ENCODE measurements around the gene GLUD1. TPM values are rescaled to one million over a fixed set of nuclear protein-coding genes. Genes with fewer than 3 reads are reported as not detected.
"Not testable (repeated sequence)": the region's sequence is repeated elsewhere in the genome, so short reads cannot be mapped to it uniquely, and the experiment has no call there.

Gene GLUD1
- total and polyA plus RNA-seq, 4 donors: 71.7 to 118 (median 93.8) TPM

- H3K4me1 ChIP-seq (ENCODE audit: control insufficient read depth in 1 of 2, insufficient read depth in 2 of 2, low read length in 2 of 2); H3K36me3 ChIP-seq (ENCODE audit: control insufficient read depth in 1 of 2, insufficient read depth in 2 of 2, low read length in 1 of 2); H3K9me3 ChIP-seq (ENCODE audit: control insufficient read depth, low read length); H3K27ac ChIP-seq (ENCODE audit: low read depth in 1 of 2, low read length in 2 of 2); H3K4me3 ChIP-seq (ENCODE audit: low read length in 2 of 2); ATAC-seq (ENCODE audit: low FRiP score); H3K27me3 ChIP-seq (ENCODE audit: control insufficient read depth in 1 of 2, insufficient read depth in 2 of 2, low read length in 1 of 2); DNase-seq; intact Hi-C loops (cut with DNase I): not testable (repeated sequence)
- WGBS, 2 donors: 100% methylated on average over 1 of the region's 2 CpGs
Measured at GRCh38 chr10:87127048-87127447, 32.4 kb upstream of the GLUD1 start.

DNA sequence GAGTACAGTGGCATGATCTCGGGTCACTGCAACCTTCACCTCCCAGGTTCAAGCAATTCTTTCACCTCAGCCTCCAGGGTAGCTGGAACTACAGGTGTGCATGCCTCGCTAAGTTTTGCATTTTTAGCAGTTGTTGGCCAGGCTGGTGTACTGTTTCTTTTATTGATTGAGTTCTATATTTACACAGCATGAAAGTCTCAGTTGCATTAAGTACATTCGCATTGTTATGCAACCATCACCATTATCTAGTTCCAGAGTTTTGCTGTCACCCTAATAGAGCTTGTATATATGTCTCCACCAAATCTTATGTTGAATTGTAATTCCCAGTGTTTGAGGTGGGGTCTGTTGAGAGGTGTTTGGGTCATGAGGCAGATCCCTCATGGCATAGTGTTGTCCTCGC lies 28.7 kb upstream of the GLUD1 start:
- H3K9me3 ChIP-seq (ENCODE audit: control insufficient read depth, low read length); DNase-seq; H3K4me1 ChIP-seq (ENCODE audit: control insufficient read depth in 1 of 2, insufficient read depth in 2 of 2, low read length in 2 of 2); H3K27me3 ChIP-seq (ENCODE audit: control insufficient read depth in 1 of 2, insufficient read depth in 2 of 2, low read length in 1 of 2); H3K27ac ChIP-seq (ENCODE audit: low read depth in 1 of 2, low read length in 2 of 2); H3K4me3 ChIP-seq (ENCODE audit: low read length in 2 of 2); intact Hi-C loops (cut with DNase I); H3K36me3 ChIP-seq (ENCODE audit: control insufficient read depth in 1 of 2, insufficient read depth in 2 of 2, low read length in 1 of 2); ATAC-seq (ENCODE audit: low FRiP score): not testable (repeated sequence)
- 92 to 95% methylated on average over 3 of the region's 4 CpGs for WGBS, 2 donors

- intact Hi-C loops (cut with DNase I); DNase-seq; H3K4me3 ChIP-seq (ENCODE audit: low read length in 2 of 2); H3K27me3 ChIP-seq (ENCODE audit: control insufficient read depth in 1 of 2, insufficient read depth in 2 of 2, low read length in 1 of 2); H3K9me3 ChIP-seq (ENCODE audit: control insufficient read depth, low read length); H3K4me1 ChIP-seq (ENCODE audit: control insufficient read depth in 1 of 2, insufficient read depth in 2 of 2, low read length in 2 of 2); H3K27ac ChIP-seq (ENCODE audit: low read depth in 1 of 2, low read length in 2 of 2); ATAC-seq (ENCODE audit: low FRiP score); H3K36me3 ChIP-seq (ENCODE audit: control insufficient read depth in 1 of 2, insufficient read depth in 2 of 2, low read length in 1 of 2): not testable (repeated sequence)
- WGBS, 2 donors: 92% methylated on average over 1 of the region's 1 CpG; no CpG with 5 or more reads in 1 of the 2 donors
Measured at GRCh38 chr10:87119029-87119428, 24.4 kb upstream of the GLUD1 start.

DNA sequence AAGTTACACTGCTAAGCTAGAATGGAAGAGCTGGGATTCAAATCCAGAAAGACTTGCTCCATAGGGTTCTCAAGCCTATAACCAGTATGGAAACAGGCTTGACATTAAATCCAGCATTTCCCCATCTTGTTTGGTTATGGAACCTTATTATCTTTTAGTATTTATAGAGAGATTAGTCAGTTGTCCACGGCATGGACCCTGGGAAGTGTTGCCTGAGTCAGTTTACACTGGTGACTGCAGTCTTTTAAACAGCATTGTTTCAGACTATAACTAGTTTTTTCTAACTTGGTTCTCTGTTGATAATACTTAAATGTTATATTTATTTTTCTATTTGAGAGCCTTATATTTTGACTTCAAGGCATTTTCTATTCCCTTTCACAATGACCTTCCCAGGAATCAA lies 23.5 kb upstream of the GLUD1 start:
- intact Hi-C loops (cut with DNase I); ATAC-seq (ENCODE audit: low FRiP score); H3K27ac ChIP-seq (ENCODE audit: low read depth in 1 of 2, low read length in 2 of 2); H3K9me3 ChIP-seq (ENCODE audit: control insufficient read depth, low read length); H3K4me3 ChIP-seq (ENCODE audit: low read length in 2 of 2); H3K27me3 ChIP-seq (ENCODE audit: control insufficient read depth in 1 of 2, insufficient read depth in 2 of 2, low read length in 1 of 2); DNase-seq; H3K36me3 ChIP-seq (ENCODE audit: control insufficient read depth in 1 of 2, insufficient read depth in 2 of 2, low read length in 1 of 2); H3K4me1 ChIP-seq (ENCODE audit: control insufficient read depth in 1 of 2, insufficient read depth in 2 of 2, low read length in 2 of 2): not testable (repeated sequence)
- WGBS, 2 donors: 22% methylated on average over 1 of the region's 1 CpG; no CpG with 5 or more reads in 1 of the 2 donors

- ATAC-seq (ENCODE audit: low FRiP score): no peak
- Histone ChIP-seq H3K9me3 (ENCODE audit: control insufficient read depth, low read length) (no peaks in the 10 kb centered on the region), H3K27me3 (ENCODE audit: control insufficient read depth in 1 of 2, insufficient read depth in 2 of 2, low read length in 1 of 2) (no peaks in the 10 kb centered on the region), H3K4me3 (ENCODE audit: low read length in 2 of 2) (no peak overlapping the region), H3K4me1 (ENCODE audit: control insufficient read depth in 1 of 2, insufficient read depth in 2 of 2, low read length in 2 of 2) (no peaks in the 10 kb centered on the region), H3K27ac (ENCODE audit: low read depth in 1 of 2, low read length in 2 of 2) (no peak overlapping the region), H3K36me3 (ENCODE audit: control insufficient read depth in 1 of 2, insufficient read depth in 2 of 2, low read length in 1 of 2) (no peaks in the 10 kb centered on the region)
- DNase-seq: no peak
- intact Hi-C loops (cut with DNase I): no loop called here
- WGBS, 2 donors: 92% methylated on average over 7 of the region's 7 CpGs
Measured at GRCh38 chr10:87105446-87106124, 10.9 kb upstream of the GLUD1 start.

DNA sequence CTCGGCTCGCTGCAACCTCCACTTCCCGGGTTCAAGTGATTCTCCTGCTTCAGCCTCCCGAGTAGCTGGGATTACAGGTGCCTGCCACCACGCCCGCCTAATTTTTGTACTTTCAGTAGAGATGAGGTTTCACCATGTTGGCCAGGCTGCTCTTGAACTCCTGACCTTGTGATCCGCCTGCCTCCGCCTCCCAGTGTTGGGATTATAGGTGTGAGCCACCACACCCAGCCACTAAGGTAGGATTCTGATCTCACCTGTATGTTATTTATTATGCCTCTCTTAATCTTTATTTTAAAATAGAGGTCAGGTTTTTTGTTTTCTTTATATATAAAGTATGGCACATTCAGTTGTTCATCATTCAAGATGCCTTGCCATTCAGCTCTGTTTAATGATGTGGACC lies 10.1 kb upstream of the GLUD1 start:
- H3K27ac ChIP-seq (ENCODE audit: low read depth in 1 of 2, low read length in 2 of 2); H3K4me3 ChIP-seq (ENCODE audit: low read length in 2 of 2); H3K4me1 ChIP-seq (ENCODE audit: control insufficient read depth in 1 of 2, insufficient read depth in 2 of 2, low read length in 2 of 2); intact Hi-C loops (cut with DNase I); H3K9me3 ChIP-seq (ENCODE audit: control insufficient read depth, low read length); H3K27me3 ChIP-seq (ENCODE audit: control insufficient read depth in 1 of 2, insufficient read depth in 2 of 2, low read length in 1 of 2); DNase-seq; H3K36me3 ChIP-seq (ENCODE audit: control insufficient read depth in 1 of 2, insufficient read depth in 2 of 2, low read length in 1 of 2); ATAC-seq (ENCODE audit: low FRiP score): not testable (repeated sequence)
- WGBS, 2 donors: 93 to 97% methylated on average over 8 of the region's 8 CpGs

- 91 to 99% methylated on average over 2 of the region's 2 CpGs for WGBS, 2 donors
- H3K36me3 ChIP-seq (ENCODE audit: control insufficient read depth in 1 of 2, insufficient read depth in 2 of 2, low read length in 1 of 2): no peaks in the 10 kb centered on the region
Measured at GRCh38 chr10:87101996-87102395, 7.4 kb upstream of the GLUD1 start.

GRCh38 chr10:87095236-87095945 lies 748 bp upstream of the GLUD1 start:
- H3K27ac ChIP-seq (ENCODE audit: low read depth in 1 of 2, low read length in 2 of 2): peak overlapping the region; percentile 20 to 70
- H3K4me3 ChIP-seq (ENCODE audit: low read length in 2 of 2): peak overlapping the region; percentile 54 to 80
- peaks cover 0 to 1% of the 10 kb centered on the region in 2 donors for H3K4me1 ChIP-seq (ENCODE audit: control insufficient read depth in 1 of 2, insufficient read depth in 2 of 2, low read length in 2 of 2)
- 1% methylated on average over 42 to 60 of the region's 60 CpGs for WGBS, 2 donors
- ATAC-seq (ENCODE audit: low FRiP score) (peak; percentile 94), DNase-seq (peak; percentile 89 to 95)
- intact Hi-C loops (cut with DNase I): loop anchor here in 1 of 2 donors (2.0 kb wide), 1 partner anchor 125 kb away; no protein-coding TSS in a partner anchor
- no peaks in the 10 kb centered on the region for H3K9me3 ChIP-seq (ENCODE audit: control insufficient read depth, low read length)
- H3K36me3 ChIP-seq (ENCODE audit: control insufficient read depth in 1 of 2, insufficient read depth in 2 of 2, low read length in 1 of 2): no peaks in the 10 kb centered on the region
- H3K27me3 ChIP-seq (ENCODE audit: control insufficient read depth in 1 of 2, insufficient read depth in 2 of 2, low read length in 1 of 2): no peaks in the 10 kb centered on the region

More at GRCh38 chr10:87101996-87102395, 7.4 kb upstream of the GLUD1 start:
- H3K27ac ChIP-seq (ENCODE audit: low read depth in 1 of 2, low read length in 2 of 2): no peak overlapping the region
- H3K4me1 ChIP-seq (ENCODE audit: control insufficient read depth in 1 of 2, insufficient read depth in 2 of 2, low read length in 2 of 2): no peaks in the 10 kb centered on the region
- no peak overlapping the region for H3K4me3 ChIP-seq (ENCODE audit: low read length in 2 of 2)
- H3K9me3 ChIP-seq (ENCODE audit: control insufficient read depth, low read length): no peaks in the 10 kb centered on the region
- DNase-seq (no peak), ATAC-seq (ENCODE audit: low FRiP score) (no peak)
- no peaks in the 10 kb centered on the region for H3K27me3 ChIP-seq (ENCODE audit: control insufficient read depth in 1 of 2, insufficient read depth in 2 of 2, low read length in 1 of 2)
- intact Hi-C loops (cut with DNase I): no loop called here
